ENCODE results near the gene PDCD4.

The PDCD4 gene

DNA sequence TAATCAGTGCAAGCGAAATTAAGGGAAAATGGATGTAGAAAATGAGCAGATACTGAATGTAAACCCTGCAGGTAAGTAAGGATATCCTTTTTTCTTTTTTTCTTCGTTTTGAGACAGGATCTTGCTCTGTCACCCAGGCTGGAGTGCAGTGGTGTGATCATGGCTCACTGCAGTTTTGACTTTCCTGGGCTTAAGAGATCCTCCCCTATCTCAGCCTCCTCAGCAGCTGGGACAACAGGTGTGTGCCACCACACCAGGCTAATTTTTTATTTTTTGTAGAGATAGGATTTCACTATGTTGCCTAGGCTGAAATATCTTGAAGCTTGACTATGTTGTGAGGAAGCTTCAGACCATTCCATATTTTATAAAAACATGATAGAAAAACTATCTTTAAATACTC, 4.3 kb downstream of the PDCD4 start:
- H3K27ac ChIP-seq = no peak overlapping the region
- DNase-seq (ENCODE audit: low read depth, low spot score) = no peak

DNA sequence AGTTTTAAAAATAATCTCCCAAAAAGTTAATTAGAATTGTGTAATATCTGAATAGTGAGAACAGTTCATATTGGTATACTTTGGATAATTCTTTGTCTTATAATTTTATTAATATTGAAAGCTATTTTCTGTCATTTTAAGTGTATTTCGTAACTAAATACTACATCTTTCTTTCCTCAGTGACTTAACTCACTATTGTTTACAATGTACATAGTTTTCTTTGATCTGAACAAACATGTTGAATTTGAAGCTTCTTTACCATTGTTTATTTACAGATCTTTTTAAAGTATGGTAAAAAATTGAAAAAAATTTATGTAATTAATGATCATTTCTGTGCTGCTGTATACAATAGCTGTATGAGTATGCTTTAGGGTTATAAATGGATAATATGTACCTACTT, 5.1 kb downstream of the PDCD4 start:
- no peak for DNase-seq (ENCODE audit: low read depth, low spot score)

DNA sequence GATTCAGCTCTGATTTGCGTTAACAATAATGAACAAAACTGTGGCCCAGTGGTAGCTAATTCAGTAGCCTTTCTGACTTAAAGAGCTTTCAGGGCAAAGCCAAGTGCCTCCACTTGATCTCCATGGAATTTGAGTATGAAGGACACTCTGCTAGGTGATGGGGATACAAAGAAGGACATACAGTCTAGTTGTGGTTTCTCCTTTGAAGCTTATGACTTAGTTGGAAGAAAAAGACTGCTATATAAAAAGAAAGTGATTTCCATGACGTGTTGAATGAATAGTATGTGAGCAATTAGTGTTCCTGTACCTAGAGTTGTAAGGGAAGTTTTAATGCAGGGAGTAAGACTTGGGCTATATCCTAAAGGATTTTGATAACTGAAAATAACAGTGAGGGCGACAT, 8.3 kb downstream of the PDCD4 start:
- H3K27ac ChIP-seq = no peak overlapping the region
- no peak for DNase-seq (ENCODE audit: low read depth, low spot score)

More for the DNA sequence above, 5.1 kb downstream of the PDCD4 start:
- H3K27ac ChIP-seq = no peak overlapping the region

DNA sequence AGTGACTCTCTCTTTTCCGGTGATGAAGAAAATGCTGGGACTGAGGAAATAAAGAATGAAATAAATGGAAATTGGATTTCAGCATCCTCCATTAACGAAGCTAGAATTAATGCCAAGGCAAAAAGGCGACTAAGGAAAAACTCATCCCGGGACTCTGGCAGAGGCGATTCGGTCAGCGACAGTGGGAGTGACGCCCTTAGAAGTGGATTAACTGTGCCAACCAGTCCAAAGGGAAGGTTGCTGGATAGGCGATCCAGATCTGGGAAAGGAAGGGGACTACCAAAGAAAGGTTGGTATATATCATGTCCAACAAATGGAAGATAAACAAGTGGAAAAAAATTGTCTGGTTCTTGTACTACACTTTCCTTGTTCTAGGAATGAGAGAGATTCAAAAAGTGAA, 9.5 kb downstream of the PDCD4 start:
- H3K27ac ChIP-seq = no peak overlapping the region
- DNase-seq (ENCODE audit: low read depth, low spot score) = no peak

DNA sequence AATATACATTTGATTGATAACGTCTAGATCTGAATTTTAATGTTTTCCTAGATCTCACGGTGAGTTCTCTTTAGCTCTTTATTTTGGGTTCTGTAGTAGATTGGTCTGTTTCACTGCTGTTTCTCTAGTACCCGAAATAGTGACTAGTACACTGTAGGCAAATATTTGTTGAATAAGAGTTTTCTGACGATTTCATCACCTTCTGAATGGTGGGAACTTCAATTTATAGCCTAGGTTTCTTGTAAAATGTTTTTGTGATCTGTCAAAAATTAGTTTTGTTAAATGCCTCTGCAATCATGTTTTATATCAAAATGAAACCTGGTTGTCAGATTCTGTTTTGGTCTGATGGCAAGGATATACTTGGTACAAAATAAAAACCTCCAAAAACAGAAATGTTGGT, 10.2 kb downstream of the PDCD4 start:
- no peak for DNase-seq (ENCODE audit: low read depth, low spot score)
- H3K27ac ChIP-seq = no peak overlapping the region

DNA sequence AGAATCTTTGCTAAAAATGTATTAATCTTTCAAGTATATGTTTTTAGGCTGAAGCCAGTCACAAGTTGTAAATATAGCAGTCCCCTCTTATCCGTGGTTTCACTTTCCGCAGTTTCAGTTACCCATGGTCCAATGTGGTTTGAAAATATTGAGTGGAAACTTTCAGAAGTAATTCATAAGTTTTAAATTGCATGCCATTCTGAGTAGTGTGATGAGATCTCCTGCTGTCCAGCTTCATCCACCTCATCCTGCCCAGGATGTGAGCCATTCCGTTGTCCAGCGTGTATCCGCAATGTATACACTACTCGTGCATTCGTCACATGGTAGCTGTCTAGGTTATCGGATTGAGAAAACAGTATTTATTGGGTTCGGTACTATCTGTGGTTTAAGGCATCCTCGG, 12.2 kb downstream of the PDCD4 start:
- H3K27ac ChIP-seq = no peak overlapping the region
- DNase-seq (ENCODE audit: low read depth, low spot score) = no peak

DNA sequence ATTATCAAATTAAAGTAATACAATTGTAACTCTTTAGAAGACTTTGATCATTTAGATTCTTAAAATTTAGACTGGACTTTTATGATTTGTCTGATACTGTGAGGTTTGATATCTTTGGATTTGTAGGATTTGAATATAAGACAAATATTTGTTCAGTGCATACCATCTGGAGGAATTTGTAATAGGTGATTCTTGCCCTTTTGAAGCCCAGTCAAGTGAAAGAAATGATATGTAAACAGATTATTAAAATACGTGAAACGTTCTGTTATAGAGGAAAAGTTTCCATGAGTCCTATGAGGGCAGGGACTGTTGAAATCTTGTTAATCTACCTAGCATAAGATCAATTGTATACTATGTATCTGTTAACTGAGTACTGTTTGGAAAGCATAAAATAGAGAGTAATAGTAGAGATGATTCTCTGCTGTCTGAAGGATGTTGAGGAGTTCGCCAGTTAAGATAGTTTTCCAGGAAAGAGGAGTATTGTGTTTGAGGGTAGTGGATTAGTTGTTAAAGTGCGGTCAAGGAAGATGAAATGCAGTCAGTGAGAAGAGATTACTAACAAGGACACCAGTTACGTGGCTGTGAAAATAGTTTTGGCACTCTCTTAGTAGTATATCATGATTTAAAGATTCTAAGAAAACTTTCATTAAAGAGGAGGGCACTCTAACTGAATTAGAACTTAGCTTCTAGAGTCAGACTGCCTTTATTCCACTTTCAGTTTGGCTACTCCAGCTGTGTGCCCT, 14.4 kb downstream of the PDCD4 start:
- no peak overlapping the region for H3K27ac ChIP-seq
- no peak for DNase-seq (ENCODE audit: low read depth, low spot score)

DNA sequence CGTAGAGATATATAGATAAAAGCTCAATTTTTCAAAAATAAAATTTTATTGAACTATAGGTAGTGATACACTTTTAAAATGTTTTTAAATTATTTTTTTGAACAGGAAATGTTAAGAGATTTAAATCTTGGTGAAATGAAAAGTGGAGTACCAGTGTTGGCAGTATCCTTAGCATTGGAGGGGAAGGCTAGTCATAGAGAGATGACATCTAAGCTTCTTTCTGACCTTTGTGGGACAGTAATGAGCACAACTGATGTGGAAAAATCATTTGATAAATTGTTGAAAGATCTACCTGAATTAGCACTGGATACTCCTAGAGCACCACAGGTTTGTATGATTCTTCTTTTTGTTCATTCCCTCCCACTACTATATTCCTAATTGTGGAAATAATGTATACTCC, 15.8 kb downstream of the PDCD4 start:
- no peak overlapping the region for H3K27ac ChIP-seq
- no peak for DNase-seq (ENCODE audit: low read depth, low spot score)

DNA sequence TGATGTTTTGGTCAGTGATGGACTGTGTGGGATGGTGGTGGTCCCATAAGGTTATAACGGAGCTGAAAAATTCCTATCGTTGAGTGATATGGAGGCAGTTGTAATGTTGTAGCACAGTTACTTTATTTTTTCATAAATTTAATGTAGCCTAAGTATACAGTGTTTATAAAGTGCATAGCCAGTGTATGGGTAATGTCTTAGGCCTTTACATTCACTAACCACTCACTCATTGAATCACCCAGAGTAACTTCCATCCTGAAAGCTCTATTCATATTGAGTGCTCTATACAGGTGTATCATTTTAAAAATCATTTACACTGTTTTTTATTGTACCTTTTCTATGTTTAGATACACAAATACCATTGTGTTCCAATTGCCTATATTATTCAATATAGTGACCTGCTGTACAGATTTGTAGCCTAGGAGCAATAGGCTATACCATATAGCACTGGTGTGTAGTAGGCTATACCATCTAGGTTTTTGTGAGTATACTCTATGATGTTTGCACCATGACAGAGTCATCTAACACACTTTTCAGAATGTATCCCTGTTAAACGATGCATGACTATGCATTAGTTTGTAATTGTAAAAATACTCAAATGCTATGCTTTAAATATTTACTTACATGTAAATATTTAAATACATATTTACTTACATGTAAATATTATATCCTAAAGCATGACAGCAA, 21.0 kb downstream of the PDCD4 start:
- no peak overlapping the region for H3K27ac ChIP-seq
- DNase-seq (ENCODE audit: low read depth, low spot score) = no peak

DNA sequence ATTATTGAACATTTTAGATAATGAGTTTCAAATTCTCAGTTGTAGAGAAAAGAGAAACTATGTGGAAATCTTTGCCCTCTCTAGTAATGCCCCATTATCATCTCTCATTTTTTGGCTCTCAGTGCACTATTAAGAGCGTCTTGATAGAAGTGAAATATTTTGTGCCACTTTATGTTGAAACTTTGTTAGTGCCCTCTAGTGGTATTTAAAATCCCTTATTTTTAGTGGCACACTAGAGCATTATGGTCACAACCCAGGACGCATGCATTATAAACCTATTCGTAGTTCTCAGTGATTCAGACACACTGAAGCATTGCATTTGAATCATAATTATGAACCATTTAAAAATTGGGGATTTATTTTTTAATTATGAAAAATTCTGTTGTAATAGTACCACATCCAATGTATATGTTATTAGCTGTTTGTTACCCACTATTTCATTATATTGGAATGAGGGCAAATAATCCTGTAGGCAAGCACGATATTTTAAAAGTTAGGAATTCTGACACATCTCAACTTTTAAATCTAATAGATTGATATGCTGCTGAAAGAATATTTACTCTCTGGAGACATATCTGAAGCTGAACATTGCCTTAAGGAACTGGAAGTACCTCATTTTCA, 21.9 kb downstream of the PDCD4 start:
- no peak overlapping the region for H3K27ac ChIP-seq
- DNase-seq (ENCODE audit: low read depth, low spot score) = no peak

DNA sequence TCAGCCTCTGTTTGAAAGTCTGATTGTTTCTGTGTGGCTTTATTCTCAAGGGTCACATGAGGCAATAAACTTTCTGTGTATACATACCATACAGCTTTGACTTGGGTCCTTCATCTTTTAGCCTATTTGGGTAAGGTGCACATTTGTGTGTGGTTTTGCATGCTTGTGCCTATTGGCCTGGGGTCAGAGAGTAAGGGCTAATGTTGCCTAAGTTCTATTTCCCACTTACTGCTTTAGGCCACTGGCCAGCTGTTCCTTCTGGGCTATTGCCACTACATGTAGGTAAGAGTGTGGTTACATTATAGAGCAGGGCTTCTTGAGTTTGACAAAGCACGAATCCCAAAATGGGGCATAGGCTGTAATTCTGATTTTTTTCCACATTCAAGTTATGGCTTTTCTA, 25.5 kb downstream of the PDCD4 start:
- no peak overlapping the region for H3K27ac ChIP-seq
- DNase-seq (ENCODE audit: low read depth, low spot score) = no peak

DNA sequence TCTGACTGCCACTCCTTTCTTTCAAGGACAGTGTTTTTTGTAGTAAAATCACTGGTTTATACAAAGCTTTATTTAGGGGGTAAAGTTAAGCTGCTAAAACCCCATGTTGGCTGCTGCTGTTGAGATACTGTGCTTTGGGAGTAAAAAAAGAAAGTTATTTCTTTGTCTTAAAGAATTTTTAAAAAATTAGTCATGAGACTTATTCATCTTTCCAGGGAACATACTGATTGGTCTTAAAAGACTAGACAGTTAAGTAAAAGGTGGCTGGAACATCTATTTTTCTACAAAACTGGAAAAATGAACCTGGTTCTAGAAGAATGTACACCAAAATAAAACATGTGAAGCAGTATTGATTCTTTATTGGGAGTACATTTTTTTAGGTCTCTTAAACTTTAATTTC, 26.7 kb downstream of the PDCD4 start:
- H3K27ac ChIP-seq = no peak overlapping the region
- DNase-seq (ENCODE audit: low read depth, low spot score) = no peak

DNA sequence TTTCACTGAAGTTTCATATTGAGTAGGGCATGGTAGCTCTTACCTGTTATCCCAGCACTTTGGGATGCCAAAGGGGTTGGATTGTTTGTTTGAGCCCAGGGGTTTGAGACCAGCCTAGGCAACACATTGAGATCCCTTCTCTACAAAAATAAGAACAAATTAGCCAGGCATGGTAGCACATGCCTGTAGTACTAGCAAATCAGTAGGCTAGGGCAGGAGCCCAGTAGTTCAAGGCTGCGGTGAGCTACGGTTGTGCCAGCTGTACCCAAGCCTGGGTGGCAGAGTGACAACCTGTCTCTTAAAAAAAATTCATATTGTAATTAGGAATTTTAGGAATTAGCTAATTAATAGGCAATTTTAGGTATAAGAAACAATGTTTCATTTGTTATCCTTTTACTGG, 29.3 kb downstream of the PDCD4 start:
- DNase-seq (ENCODE audit: low read depth, low spot score) = no peak
- H3K27ac ChIP-seq = peak overlapping the region; percentile 80

DNA sequence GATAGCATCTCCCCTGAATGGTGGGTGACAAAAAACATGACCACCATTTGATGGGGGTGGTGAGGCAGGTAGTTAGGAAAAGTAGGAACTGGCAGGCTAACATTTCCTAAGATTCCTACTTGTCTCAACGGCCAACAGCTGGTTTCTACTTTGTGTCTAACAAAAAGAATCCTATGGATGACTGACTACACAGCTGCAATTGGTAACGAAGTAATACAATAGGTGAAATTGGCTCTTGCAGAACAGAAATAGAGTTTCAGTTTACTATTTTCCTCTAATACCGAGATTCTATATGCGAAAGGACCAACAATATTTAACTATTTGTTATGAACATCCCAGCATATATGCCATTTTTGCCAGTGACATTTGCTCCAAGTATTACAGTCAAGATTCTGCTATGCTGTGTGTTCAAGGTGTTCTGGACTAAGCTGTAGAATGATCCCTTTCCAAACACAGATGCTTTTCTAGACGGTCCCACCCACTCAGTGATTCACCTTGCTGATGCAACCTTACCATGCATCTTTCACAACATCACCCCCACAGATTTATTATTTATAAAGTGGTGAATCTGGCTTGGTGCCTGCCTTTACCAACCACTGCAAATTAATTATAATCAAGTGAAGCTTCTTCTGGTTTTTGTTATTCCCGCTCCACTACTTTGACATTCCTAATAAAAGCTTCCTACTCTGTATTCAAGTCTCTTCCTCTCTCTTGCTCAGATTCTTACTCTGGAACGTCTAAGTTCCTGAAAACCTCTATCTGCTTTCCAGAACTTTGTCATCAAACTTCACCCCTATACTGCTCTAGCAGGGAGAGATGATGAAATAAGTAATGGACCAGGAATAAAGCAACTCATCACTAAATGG, 30.5 kb downstream of the PDCD4 start:
- peak overlapping the region; percentile 80 for H3K27ac ChIP-seq
- DNase-seq (ENCODE audit: low read depth, low spot score) = peak; percentile 64

DNA sequence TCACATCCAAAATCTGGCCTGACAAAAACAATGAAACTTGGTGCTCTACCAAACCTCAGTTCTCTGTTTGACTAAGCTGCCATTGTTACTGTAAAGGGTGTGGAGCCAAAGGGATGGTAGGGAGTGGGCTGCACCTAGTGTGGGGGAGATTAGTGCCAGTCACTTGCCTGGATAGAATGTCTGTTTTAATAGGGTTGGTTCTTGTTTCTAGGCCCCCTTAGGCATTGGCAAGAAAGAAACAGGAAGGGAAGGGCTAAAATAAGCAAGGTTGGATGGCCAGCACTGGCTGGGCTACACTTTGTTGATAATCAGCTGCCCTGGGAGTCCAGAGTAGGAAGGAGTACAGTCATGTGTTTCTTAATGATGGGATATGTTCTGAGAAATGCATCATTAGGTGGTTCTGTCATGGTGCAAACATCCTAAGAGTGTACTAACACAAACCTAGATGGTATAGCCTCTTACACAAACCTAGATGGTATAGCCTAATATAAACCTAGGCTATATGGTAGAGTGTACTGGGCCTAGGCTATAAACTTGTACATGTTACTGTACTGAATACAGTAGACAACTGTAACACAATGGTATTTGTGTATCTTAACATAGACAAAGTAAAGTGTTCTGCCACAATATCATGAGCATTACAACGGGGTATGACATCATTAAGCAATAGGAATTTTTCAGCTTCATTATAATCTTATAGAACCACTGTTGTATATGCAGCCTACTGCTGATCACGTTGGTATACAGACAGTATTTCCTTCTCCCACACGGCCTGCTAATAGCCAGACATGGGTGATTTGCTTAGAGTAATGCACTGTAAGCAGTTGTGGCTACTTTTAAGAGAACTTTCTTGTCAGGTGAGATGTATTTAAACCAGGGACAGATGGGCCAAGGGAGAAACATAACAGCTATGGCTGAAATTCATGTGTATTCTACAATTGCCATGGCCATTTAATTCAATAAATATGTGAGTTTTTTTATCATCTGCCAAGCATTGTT, 31.9 kb downstream of the PDCD4 start:
- H3K27ac ChIP-seq = peak overlapping the region; percentile 80

DNA sequence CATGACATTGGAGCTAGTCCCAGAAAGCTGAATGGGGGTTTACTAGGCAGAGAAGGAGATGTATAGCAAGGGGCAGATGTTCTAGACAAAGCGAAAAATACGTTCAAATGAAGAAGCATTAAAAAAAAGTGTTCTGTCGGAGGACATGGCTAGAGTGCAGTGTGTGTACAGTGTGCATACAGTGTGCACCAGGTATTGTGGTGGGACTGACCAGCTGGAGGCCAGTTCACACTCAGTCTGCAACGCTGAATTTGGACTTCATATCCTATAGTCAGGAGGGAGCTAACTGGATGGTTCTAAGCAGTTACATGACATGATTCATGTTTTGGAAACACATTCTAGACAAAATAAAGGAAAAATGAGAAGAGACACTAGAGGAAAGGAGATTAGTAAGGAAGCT, 38.4 kb downstream of the PDCD4 start:
- DNase-seq (ENCODE audit: low read depth, low spot score) = no peak
- no peak overlapping the region for H3K27ac ChIP-seq

More for the DNA sequence above, 31.9 kb downstream of the PDCD4 start:
- no peak for DNase-seq (ENCODE audit: low read depth, low spot score)

DNA sequence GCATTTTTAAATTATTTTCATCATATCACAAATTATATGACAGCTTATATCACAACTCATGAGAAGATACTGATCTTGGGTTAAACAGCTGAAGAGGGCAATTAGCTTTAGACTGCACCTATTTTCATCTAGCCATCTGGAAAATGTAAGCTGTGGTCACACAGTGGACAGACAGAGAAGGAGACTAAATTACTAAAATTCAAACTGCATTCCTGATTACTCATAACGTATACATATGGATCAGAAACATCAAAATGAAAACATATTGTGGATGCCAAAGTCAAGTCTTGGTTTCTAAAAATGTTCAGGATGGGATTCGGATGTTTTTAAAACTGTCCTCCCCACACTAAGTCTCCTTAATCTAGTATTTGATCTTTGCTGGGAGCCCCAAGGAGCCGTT, 40.6 kb downstream of the PDCD4 start:
- no peak for DNase-seq (ENCODE audit: low read depth, low spot score)
- no peak overlapping the region for H3K27ac ChIP-seq

DNA sequence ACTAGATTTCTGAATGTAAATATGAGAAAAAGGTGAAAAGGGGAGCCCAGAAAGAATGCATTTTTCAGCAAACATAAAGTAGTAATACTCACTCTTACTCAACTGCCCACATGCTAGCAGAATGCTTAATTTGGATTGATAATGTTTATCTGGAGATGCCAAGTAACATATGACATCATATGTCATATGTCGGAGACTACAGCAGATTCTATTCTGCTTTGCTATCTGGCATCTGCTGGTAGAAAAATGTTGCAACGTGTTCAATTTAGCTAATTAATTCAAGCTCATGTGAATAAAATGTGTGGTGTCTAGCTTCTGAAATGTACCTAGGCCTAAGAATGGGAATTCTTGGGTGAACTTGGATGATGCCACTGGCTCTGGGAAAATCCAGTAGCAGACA, 42.7 kb downstream of the PDCD4 start:
- no peak for DNase-seq (ENCODE audit: low read depth, low spot score)
- H3K27ac ChIP-seq = no peak overlapping the region

DNA sequence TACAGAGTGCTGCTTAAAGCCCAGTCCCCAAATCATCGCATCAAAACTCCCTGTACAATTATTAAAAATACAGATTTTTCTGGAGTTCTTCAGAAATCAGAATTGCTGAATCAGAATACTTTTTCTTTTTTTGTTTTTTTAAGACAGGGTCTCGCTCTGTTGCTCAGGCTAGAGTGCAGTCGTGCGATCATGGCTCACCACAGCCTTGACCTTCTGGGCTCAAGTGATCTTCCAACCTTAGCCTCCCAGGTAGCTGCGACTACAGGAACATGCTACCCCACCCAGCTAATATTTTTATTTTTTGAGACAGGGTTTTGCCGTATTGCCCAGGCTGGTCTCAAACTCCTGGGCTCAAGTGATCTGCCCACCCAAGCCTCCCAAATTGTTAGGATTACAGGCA, 43.3 kb downstream of the PDCD4 start:
- no peak for DNase-seq (ENCODE audit: low read depth, low spot score)
- no peak overlapping the region for H3K27ac ChIP-seq
